ENCODE measurements around the gene YDJC.

DNA sequence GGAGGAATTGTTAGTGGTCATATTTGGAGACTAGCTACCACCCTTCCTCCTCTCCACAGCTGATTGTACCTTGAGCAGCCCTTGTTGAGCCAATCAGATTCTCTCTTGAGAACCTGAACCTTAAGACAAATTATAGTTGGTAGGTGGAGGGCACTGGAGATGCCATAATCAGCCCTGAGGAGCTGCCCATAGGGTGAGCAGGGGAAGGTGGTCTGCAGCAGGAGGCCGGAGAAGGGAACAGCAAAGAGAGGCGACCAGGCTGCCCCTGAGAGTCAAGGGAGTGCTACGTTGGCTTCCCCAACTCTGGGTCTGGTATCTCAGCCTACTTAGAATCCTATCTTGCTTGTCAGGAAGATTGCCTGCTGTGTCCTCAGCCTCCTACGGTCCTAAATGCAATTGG, 9.5 kb upstream of the YDJC start:
- TF ChIP-seq CTCF (conservative IDR thresholded peaks at IDR 0.05 in 1 of 2, IDR thresholded peaks at IDR 0.05 in 1 of 2; ENCODE audit: low read depth in 1 of 2, low read length in 2 of 2) (no peak), EZH2 (IDR thresholded peaks at IDR 0.05; ENCODE audit: low read length, missing control alignments) (no peak)

Measured in fibroblast of lung (primary cell).